ENCODE measurements around the gene LENG8.

The LENG8 gene

DNA sequence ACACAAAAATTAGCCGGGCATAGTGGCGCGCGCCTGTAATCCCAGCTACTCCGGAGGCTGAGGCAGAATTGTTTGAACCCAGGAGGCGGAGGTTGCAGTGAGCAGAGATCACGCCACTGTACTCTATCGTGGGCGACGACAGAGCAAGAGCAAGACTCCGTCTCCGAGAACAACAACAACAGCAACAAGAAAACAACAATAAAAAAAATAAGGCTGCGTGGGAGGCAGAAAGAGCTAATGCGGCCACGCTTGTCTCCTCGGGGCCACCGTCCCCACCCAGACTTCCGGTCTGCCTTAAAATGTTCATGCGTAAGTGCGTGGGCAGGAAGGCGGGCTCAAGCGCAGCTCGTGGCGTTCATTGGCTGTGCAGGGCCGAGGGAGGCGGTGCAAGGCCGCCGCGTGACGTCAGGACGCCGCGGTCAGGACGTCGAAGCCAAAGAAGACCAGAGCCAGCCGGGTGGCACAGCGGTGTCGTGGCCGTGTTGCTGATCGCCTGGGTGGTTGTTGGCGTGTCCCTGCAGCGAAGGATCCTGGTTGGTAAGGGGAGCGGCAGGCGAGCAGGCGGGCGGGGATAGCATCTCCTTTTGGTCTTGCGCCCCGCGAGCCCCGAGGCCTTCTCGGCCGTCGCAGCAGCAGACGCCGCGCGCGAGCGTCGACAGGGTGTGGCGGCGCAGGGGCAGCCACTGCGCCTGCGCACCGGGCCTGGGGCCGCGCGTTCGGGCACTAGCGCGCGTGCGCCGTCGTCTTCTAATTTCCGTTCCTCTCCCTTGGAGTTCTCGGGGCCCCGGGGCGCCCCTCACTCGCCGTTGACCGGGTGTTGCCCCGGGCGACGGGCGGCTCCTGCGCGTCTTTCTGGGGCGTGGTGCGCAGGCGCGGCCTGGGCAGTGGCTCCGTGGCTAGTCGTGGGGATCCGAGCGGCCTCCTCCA, at the start of gene LENG8:
Gene LENG8 (plus strand): TSS at position 426 of the 927 bp plus-strand sequence. CDS start 2,146 bp downstream, outside the sequence.
- DNase-seq (ENCODE audit: low read depth in 1 of 2, low spot score in 1 of 2), result peak; percentile 93 to 95

DNA sequence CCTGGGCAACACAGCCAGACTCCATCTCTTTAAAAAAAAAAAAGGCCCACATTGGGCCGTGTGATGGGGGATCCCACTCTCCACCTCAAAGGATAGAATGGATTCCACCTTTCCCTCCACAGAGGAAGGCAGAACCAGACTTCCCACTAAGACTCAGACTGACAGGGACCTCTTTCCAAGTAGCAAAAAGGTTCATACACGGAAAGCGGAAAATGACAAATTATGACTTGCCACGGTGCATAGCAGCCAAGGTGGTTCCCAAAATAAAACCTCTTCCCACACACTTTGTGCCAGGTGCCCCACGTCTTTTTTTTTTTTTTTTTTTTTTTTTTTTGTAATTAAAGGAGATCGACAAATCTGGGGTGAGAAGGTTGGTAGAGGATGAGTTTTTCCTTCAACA, 48.1 kb upstream of the LENG8 start:
- DNase-seq (ENCODE audit: low read depth in 1 of 2, low spot score in 1 of 2), result no peak

DNA sequence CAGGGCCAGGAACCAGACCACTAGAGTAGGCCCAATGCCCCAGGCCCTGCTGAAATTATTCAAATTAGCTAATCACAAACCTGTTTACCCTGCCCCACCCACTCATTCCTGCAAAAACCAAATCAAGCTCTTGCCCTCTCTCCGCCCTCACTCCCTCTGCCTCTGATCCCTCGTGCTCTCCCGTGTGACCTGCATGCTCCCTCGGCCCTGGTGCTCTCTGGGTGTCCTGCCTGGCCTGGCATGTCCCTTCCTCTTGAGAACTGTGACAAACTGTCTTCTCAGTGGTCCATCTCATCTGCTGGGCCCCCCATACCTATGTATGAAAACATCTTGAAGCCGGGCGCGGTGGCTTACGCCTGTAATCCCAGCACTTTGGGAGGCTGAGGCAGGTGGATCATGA, 45.9 kb upstream of the LENG8 start:
- no peak for DNase-seq (ENCODE audit: low read depth in 1 of 2, low spot score in 1 of 2)

DNA sequence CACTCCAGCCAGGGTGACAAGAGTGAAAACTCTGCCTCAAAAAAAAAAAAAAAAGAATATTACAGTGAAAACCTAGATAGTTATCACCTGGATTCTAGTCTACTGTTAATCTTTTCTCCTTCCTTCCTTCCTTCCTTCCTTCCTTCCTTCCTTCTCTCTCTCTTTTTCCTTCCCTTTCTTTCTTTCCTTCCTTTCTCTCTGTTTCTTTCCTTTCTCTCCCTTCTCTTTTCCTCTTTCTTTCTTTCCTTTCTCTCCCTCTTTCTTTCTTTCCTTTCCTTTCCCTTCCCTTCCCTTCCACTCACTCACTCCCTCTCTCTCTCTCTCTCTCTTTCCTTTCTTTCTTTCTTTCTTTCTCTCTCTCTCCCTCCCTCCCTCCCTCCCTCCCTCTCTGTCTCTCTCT, 43.4 kb upstream of the LENG8 start:
- DNase-seq (ENCODE audit: low read depth in 1 of 2, low spot score in 1 of 2), result no peak

DNA sequence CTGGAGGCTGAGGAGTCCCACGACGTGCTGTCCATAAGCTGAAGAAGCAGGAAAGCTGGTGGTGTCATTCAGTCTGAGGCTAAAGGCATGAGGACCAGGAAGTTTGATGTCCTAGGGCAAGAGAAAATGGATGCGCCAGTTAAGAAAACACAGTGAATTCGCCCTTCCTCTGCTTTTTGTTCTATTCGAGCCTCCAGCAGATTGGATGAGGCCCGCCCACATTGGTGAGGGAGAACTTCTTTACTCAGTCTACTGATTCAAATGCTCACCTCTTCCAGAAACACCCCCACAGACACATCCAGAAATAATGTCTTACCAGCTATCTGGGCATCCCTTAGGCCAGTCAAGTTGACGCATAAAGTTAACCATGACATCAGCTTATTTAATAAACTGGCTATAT, 41.2 kb upstream of the LENG8 start:
- DNase-seq (ENCODE audit: low read depth in 1 of 2, low spot score in 1 of 2), result no peak

DNA sequence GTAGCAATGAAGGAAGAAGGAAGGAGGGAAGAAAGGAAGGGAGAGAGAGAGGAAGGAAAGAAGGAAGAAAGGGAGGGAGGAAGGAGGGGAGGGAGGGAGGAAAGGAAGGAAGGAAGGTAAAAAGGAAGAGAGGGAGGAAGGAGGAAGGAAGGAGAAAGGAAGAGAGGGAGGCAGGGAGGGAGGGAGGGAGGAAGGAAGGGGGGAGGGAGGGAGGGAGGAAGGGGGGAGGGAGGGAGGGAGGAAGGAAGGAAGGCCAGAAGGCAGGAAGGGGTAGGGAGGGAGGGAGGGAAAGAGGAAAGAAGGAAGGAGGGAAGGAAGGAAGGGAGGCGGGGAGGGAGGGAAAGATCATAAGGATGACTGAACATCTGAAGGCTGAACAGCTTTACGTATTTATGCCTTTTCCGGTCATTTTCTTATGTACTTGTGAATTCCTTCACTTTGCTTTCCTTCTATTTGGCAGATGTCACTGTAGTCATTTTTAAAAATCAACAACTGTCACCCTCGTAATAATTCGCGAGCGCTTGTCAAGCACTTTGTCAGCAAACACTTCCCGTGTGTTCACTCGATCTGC, 40.5 kb upstream of the LENG8 start:
- DNase-seq (ENCODE audit: low read depth in 1 of 2, low spot score in 1 of 2), result no peak

DNA sequence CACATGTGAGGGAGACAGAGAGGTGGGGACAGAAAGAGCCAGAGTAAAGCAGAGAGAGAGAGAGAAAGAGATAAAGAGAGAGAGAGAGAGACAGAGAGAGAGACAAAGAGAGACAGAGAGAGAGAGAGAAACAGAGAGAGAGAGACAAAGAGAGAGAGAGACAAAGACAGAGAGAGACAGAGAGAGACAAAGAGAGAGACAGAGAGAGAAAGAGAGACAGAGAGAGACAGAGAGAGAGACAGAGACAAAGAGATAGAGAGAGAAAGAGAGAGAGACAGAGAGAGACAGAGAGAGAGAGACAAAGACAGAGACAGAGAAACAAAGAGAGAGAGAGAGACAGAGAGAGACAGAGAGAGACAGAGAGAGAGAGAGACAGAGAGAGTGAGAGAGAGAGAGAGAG, 38.0 kb upstream of the LENG8 start:
- no peak for DNase-seq (ENCODE audit: low read depth in 1 of 2, low spot score in 1 of 2)

DNA sequence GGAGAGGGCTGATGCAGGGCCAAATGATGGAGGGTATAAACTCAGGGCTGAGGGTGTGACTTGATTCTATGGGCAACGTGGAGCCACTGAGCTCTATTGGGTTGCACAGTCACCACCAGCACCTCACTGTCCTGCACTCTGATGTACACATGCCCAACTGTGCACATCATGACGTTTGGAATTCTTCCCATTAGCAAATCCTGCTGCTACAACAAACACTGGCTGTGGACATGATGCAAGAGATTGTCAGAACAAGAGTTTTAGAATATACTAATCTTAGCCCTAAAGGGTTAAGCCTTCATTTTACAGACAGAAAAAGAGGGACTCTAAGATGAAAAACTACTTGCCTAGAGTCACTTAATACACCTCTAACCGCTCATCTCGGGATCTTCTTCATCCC, 36.1 kb upstream of the LENG8 start:
- DNase-seq (ENCODE audit: low read depth in 1 of 2, low spot score in 1 of 2), result no peak

DNA sequence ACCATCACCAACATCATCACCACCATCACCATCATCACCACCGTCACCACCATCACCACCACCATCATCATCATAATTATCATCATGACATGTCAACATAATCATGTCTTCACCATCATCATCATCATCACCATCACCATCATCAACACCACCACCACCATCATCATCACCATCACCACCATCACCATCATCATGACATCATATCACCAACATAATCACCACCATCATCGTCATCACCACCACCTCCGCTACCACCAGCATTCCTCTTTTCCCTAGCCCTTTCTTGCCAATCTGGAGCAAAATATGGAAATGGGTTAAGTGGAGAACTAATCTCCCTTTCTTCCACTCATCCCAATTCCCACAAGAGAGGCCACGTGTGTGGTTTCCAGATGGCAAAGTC, 34.8 kb upstream of the LENG8 start:
- DNase-seq (ENCODE audit: low read depth in 1 of 2, low spot score in 1 of 2), result no peak

DNA sequence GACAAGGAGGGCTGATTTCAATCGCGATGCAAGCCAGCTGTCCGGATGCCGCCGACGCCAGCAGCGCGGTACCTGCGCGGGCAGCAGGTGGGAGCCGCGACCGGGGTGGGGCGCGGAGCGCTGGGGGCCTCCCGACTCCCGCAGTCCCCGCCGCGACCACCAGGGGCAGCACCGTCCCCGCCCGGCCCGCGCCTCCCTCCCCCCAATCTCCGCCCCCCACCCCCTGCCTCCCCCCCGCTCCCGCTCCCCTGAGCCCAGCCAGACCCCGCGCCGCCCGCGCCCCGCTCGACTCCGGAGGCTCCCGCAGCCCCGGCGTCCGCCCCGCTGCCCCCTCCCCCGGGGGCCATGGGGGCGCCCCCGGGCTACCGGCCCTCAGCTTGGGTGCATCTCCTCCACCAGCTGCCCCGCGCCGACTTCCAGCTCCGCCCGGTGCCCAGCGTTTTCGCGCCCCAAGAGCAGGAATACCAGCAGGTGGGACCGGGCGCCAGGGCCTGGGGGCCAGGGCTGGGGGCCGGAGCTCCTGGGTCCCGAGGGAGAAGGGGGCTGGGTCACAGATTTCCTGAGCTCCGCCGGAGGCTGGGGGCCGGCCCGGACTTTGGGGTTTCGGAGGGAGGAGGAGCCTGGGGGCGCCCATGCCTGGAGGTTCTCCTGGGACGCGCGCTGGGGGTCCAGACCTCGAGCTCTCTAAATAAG, 33.6 kb upstream of the LENG8 start, which contains the start of gene TTYH1:
Gene TTYH1 (plus strand): TSS at position 257 of the 693 bp plus-strand sequence. CDS start 89 bp downstream, at position 346.
- peak in 1 of 2 donors; percentile 33 for DNase-seq (ENCODE audit: low read depth in 1 of 2, low spot score in 1 of 2)

DNA sequence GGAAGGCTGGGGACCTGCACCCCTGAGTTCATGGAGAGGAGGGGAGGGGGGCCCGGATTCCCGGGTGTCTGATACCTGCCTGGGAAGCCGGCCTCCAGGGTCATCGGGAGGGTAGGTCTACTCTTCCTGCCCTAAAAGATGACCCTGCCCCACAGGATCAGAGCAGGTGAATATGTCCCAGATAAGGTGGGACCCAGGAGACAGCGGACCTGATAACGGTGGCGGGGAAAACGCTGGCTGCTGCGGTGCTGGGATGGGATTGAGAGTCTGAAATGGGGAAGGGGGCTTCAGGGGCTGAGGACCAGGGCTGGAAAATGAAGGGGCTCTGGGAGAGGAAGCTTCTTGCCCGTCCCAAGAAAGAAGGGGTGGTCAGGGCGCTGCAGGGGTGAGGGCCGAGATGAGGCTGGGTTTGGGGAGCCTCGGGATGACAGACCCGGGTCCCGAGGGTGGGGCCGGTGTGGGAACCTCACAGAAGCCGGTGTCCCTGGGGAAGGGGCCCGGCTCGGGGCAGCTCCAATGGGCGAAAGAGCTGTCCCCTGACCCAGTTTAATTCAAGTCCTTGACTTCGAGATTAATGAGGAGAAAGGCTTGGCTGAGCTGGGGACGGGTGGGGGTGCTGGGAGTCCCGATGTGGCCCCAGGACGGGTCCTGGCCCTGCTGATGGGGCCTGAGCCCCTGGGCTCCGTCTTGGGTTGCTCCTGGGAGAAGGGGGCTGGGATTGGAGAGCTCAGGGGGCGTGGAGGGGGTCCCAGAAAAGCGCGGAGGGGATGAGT, 32.9 kb upstream of the LENG8 start:
- no peak for DNase-seq (ENCODE audit: low read depth in 1 of 2, low spot score in 1 of 2)

DNA sequence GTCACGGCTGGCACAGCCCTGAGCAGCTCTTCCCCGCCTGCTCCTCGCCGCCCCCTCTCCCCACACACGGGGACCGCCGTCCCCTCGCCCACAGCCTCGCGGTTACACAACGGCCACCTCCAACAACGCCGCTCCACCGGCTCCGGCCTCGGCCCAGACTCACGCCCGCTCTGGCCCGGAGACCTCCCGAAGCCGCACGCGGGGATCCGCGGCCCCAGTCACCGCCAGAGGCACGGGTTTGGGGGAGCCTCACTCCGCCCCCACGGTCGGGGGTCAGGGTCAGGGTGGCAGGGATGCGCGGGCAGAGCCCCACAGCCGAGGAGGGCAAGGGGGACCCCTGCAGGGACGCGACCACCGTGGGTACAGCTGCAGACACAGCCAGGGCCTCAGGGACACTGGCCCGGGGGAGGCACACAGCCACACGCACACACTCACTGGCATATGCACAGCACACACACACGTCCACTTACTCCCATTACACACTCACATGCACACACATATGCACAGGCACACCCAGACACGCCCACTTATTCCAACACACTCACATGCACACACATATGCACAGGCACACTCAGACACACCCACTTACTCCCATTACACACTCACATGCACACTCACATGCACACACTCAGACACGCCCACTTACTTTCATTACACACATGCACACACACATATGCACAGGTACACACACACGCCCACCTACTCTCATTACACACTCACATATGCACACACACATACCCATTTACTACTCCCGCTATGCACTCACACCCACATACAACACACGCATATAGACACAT, 32.1 kb upstream of the LENG8 start:
- DNase-seq (ENCODE audit: low read depth in 1 of 2, low spot score in 1 of 2), result no peak

DNA sequence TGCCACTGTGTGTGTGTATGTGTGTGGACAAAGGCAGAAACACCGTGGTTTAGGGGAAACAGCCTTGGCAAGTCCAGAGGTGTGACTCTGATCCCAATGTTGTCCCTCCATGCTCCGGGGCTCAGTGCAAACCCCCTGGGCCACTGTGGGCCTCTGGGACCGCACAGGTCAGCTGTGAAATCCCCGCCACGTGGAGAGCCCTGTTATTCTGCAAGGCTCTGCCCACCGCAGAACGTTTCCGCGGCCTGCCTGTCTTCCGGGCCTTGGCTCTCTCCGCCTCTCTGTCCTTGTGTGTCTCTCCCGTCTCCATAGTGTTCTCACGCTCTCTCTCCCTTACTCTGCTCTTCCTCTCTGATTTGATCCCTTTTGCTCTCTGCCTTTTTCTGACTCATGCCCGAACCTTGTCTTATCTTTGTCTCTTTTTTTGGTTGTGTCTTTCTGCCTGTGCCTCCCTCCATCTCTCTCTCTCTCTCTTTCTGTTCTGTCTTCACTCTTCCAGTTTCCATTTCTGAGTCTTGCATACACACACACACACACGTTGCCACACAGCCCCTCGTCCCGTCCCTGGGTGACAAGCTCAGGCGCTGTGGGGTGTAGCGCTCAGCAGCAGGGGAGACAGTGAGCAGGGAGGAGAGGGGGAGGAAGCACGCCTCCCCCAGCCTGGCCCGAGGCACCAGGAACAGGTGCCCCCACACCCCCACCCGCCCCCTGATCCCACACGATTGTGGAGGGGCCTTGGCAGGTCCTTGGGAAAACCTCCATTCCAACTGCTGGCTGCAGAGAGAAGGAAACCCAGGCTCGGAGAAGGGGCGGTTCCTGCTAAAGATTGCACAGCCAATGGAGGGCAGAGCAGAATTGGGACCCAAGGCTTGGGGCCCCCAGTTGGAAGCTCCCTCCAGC, 30.7 kb upstream of the LENG8 start:
- no peak for DNase-seq (ENCODE audit: low read depth in 1 of 2, low spot score in 1 of 2)

DNA sequence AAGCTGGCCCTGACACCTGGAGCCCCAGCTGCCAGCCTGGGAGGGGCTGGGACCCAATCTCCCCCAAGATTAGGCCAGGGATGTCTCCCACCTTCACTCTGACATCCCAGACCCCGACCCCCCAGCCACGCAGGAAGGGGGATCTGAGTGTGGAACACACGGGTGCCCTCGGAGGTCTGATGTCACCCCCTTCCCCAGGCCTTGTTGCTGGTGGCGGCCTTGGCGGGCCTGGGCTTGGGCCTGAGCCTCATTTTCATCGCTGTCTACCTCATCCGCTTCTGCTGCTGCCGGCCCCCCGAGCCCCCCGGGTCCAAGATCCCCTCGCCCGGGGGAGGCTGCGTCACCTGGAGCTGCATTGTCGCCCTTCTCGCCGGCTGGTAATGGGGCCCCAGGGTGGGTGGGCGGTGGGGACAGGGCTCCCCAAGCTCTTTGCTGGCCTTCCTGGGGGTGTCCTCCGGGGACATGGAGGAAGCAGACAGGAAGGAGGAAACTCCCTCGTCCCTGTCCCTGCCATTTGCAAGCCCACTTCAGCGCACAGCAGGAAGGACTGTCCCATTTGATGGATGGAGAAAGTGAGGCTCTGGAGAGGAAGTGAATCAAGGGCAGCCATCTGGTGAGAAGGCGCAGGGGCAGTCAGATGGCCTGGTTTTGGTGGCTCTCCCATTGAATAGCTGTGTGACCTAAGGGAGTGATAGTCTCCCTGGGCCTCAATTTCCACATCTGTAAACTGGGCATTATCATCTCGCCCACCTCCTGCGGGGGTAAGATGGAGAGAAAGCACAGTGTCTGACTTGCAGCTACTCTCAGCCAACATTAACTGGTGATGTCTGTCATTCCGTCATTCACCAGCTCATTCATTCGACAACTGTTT, 29.8 kb upstream of the LENG8 start:
- DNase-seq (ENCODE audit: low read depth in 1 of 2, low spot score in 1 of 2), result no peak

DNA sequence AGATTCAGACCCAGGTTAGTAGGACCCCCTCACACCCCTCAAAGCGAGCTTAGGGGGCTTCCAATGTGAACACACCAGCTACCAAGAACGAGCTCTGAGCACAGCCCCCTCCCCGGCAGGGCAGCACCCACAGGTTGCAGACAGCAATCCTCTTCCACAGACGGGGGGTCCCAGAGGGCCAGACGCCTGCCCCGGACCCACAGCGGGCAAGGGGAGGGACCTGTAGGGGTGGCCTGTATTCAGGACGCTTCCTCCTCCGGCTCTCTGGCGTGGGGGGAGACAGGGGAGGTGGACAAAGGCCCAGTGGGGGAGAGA, 29.0 kb upstream of the LENG8 start:
- no peak for DNase-seq (ENCODE audit: low read depth in 1 of 2, low spot score in 1 of 2)

DNA sequence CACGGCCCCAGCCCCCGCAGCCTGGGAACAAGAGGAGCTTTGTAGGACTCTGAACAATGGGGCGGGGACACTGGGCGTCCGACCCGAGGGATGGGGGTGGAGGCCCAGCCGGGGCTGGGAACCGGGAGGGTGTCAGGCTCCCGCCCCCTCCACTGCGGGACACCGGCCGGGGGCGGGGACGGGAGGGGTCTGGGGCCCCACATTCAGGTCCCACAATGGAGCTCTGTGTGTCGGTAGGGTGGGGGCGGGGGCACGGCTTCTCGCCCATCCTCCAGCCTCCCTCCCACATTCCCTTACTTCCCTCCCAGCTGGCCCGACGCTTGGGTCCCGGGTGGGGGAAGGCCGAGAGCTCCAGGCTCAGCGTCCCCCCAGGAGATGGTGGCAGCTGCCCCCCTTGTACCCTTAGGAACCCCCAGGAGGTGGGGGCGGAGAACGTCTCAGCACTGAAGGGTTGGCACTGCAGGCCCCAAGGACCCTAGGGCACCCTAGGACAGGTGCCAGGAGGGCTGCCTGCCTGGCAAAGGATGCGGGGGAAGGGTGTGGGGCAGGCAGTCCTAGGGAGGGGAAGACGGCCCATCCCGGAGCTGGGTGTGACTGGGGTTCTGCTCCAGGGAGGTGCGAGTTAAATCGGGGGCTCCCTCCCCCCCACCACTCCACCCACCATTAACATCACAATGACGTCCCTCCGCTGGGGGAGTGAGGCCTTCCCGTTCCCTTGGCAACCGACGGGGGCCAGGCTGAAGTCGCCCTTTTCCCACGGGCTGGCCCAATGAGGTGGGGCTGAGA, 28.4 kb upstream of the LENG8 start:
- no peak for DNase-seq (ENCODE audit: low read depth in 1 of 2, low spot score in 1 of 2)

DNA sequence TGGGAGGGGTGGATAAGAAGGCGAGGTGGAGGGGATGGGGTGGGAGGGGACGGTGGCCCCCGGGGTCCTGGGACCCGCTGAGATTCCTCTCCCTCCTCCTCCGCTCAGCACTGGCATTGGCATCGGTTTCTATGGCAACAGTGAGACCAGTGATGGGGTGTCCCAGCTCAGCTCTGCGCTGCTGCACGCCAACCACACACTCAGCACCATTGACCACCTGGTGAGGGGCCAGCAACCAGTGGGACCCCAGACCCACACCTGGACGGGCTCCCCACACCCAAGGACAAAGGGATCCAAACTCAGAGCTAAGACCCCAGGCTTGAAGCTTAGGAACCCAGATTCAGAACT, 27.9 kb upstream of the LENG8 start:
- DNase-seq (ENCODE audit: low read depth in 1 of 2, low spot score in 1 of 2), result no peak

DNA sequence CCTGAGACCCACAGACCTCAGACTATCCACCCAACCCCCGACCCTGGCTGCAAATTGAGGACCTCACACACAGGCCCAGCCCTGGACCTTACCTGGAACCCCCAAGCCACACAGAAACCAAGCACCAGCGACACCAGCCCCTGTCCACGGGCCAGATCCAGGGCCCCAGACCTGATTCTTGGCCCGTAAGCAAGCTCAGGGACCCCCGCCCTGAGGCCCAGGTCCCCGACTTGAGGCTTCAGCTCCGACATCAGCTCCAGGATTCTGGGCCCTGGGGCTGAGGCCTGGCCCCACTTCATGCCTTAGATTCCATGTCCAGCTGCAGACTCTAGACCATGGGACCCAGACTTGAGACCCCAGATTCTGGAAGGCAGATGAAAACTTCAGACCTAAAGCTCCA, 27.5 kb upstream of the LENG8 start:
- no peak for DNase-seq (ENCODE audit: low read depth in 1 of 2, low spot score in 1 of 2)
